PC-3 (cell line): ENCODE results near the gene E2F8. TPM values are rescaled to one million over a fixed set of nuclear protein-coding genes. Genes with fewer than 3 reads are reported as not detected.

ENCODE experiments used
- ATAC-seq: fragments of 200-7000 bp; cut with Tn5 transposase; 2 replicates; pipeline ENCODE4 v1.9.1; 2020; ENCODE audit warnings: mild to moderate bottlenecking, moderate library complexity
- BruUV-seq: library from RNA; stranded (reverse); fragments of 400-500 nt; replicated peaks from 2 replicates; lab custom pipeline; 2021; lab: Mats Ljungman, UMichigan
- CTCF ChIA-PET: fragments of 300-600 bp; sonication (Branson Sonifier 250); formaldehyde crosslinking; loops from one replicate; lab custom pipeline; 2022; ENCODE audit warnings: antibody characterized with exemption; lab: Charles Lee
- POLR2A ChIA-PET: fragments of 300-600 bp; sonication (Branson Sonifier 250); formaldehyde crosslinking; loops from one replicate; lab custom pipeline; 2022; ENCODE audit warnings: antibody characterized with exemption; ENCODE audit not compliant: unreplicated experiment; lab: Charles Lee
- DNase-seq: peaks from one replicate; pipeline ENCODE4 v3.0.0-alpha.2; 2015
- H2AFZ ChIP-seq: fragments of 300-600 bp; sonication (generic); 2 replicates; pipeline ENCODE4 v1.6.0; 2016; ENCODE audit warnings: antibody characterized with exemption, low read length
- H3F3A ChIP-seq: fragments of 300-600 bp; sonication (generic); one replicate; pipeline ENCODE4 v1.6.0; 2017; ENCODE audit warnings: antibody characterized with exemption, low read length, control low read depth, mild to moderate bottlenecking; ENCODE audit not compliant: unreplicated experiment
- H3K27ac ChIP-seq: fragments of 300-600 bp; sonication (generic); 2 replicates; pipeline ENCODE4 v1.5.1; 2016; ENCODE audit warnings: mild to moderate bottlenecking, low read length
- H3K27me3 ChIP-seq: fragments of 300-600 bp; sonication (generic); 2 replicates; pipeline ENCODE4 v1.6.1; 2016; ENCODE audit warnings: low read length, mixed read lengths
- H3K36me3 ChIP-seq: fragments of 300-600 bp; sonication (generic); 2 replicates; pipeline ENCODE4 v1.6.1; 2016; ENCODE audit warnings: low read depth, mixed run types, low read length, mixed read lengths
- H3K4me1 ChIP-seq: fragments of 300-600 bp; sonication (generic); 2 replicates; pipeline ENCODE4 v1.5.1; 2016; ENCODE audit warnings: low read length; ENCODE audit not compliant: insufficient read depth
- H3K4me2 ChIP-seq: fragments of 300-600 bp; sonication (generic); 2 replicates; pipeline ENCODE4 v1.6.0; 2016; ENCODE audit warnings: low read length
- H3K4me3 ChIP-seq: fragments of 300-600 bp; sonication (generic); 2 replicates; pipeline ENCODE4 v1.5.1; 2016; ENCODE audit warnings: mild to moderate bottlenecking, low read length, mixed read lengths
- H3K79me2 ChIP-seq: fragments of 300-600 bp; sonication (generic); 2 replicates; pipeline ENCODE4 v1.6.1; 2017; ENCODE audit warnings: low read length, mixed read lengths
- H3K9ac ChIP-seq: fragments of 300-600 bp; sonication (generic); 2 replicates; pipeline ENCODE4 v1.6.0; 2016; ENCODE audit warnings: mild to moderate bottlenecking, low read length
- H3K9me2 ChIP-seq: fragments of 300-600 bp; sonication (generic); replicated peaks from 2 replicates; pipeline ENCODE4 v1.6.1; 2016; ENCODE audit warnings: mixed run types, low read length, mixed read lengths
- H3K9me3 ChIP-seq: fragments of 300-600 bp; sonication (generic); 2 replicates; pipeline ENCODE4 v1.6.1; 2016; ENCODE audit warnings: low read length, mixed read lengths
- H4K20me1 ChIP-seq: fragments of 300-600 bp; sonication (generic); 2 replicates; pipeline ENCODE4 v1.6.1; 2016; ENCODE audit warnings: low read length, mixed read lengths
- EZH2 ChIP-seq: fragments of 300-600 bp; sonication (generic); IDR thresholded peaks from one replicate; pipeline ENCODE4 v1.6.1; 2017; ENCODE audit warnings: antibody characterized with exemption, mild to moderate bottlenecking, low read length; ENCODE audit not compliant: unreplicated experiment
- EZH2phosphoT487 ChIP-seq: fragments of 300-600 bp; sonication (generic); IDR thresholded peaks from 2 replicates; pipeline ENCODE4 v1.6.1; 2018; ENCODE audit warnings: mild to moderate bottlenecking, antibody characterized with exemption, low read length, borderline replicate concordance
- intact Hi-C: fragments of 100-400 bp; cut with micrococcal nuclease; formaldehyde crosslinking; loops from 2 replicates; pipeline ENCODE4 v1.9.0; 2023
- total RNA-seq: library from RNA; depleted of rRNA; stranded (reverse); fragments of >200 nt; gene quantifications from 2 replicates; pipeline ENCODE4 v1.2.3, GENCODE V29; 2014
- TF ChIP-seq, protein P1 (sequence below): fragments of 300-600 bp; sonication (generic); conservative IDR thresholded peaks from 2 replicates; pipeline ENCODE4 v1.5.1; 2017; ENCODE audit warnings: antibody characterized with exemption, low read depth, mild to moderate bottlenecking, low read length

The E2F8 gene
- total RNA-seq, 1 experiment from 2014 or later, result 11.9 TPM

DNA sequence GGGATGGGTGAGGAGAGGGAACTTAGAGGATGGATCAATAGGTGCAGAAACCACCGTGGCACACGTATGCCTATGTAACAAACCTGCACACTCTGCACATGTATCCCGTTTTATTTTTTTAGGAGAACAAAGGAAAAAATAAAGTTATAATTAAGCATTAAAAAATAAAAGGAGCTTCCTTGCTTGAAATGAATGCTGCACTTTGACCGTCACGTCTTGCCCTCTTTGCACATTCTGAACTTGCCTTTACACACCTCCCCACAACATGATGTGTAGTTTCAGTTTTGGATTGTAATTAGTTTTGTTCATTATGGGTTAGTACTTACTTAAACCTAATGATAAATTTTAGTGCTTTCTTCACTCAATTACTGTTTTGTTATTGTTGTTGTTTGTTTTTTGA, 35.9 kb downstream of the E2F8 start:
- POLR2A ChIA-PET, result no interaction called here
- H3K4me3 ChIP-seq, result no peak overlapping the region
- TF ChIP-seq EZH2phosphoT487 (no peak), EZH2 (no peak)
- TF ChIP-seq, protein P1, sequence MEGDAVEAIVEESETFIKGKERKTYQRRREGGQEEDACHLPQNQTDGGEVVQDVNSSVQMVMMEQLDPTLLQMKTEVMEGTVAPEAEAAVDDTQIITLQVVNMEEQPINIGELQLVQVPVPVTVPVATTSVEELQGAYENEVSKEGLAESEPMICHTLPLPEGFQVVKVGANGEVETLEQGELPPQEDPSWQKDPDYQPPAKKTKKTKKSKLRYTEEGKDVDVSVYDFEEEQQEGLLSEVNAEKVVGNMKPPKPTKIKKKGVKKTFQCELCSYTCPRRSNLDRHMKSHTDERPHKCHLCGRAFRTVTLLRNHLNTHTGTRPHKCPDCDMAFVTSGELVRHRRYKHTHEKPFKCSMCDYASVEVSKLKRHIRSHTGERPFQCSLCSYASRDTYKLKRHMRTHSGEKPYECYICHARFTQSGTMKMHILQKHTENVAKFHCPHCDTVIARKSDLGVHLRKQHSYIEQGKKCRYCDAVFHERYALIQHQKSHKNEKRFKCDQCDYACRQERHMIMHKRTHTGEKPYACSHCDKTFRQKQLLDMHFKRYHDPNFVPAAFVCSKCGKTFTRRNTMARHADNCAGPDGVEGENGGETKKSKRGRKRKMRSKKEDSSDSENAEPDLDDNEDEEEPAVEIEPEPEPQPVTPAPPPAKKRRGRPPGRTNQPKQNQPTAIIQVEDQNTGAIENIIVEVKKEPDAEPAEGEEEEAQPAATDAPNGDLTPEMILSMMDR, result no peak

DNA sequence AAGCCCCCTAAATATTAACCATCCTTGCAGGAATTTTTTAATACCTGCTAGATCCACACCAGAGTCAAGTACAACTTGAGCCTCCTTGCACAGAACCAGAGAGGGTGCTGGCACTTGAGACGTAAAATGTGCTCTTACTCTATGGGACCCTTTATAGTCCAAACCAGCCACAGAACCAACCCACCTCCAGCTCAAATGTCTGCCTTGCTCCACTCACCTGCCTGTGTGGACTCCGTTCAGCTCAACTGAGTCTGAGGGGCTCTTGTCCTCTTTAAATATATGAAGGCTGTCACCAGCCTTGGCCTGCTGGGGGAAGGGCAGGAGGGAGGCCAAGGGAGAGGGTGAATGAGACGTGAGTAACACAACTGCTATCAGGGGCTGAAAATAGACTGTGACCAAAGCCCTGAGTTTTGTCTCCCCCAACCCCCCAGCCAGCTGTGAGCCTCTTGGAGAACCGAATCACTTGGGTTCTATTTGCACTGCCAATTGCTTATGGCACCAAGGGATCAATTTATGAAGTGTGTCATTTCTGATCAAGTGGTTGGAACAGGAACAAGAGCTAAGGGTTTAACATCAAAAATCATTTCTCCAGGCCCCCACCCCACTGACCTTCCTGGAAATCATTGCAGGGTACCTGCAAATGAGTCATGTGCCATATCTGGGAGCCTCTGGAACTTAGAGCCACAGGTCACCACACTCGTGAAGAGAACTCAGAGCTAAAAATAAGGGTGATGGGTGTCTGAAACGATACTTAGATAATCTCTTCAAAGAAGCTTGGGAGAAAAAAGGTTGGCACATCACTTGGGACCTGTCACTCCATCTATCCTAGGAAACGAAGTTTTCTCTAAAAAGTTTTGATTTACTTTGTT, 38.8 kb downstream of the E2F8 start, which contains the start of gene CSRP3:
CSRP3 (minus strand) TSS at position 247 of the 869 bp plus-strand sequence. CDS start 9,535 bp downstream, outside the sequence.
- H3K4me2 ChIP-seq, result peak within 1 kb of the TSS; percentile 62
- no peaks in the 10 kb centered on the region for H3K9me3 ChIP-seq
- H2AFZ ChIP-seq, result no peak within 1 kb of the TSS
- peak within 1 kb of the TSS; percentile 49 for H3K27ac ChIP-seq
- H3K27me3 ChIP-seq, result peaks cover 3% of the 10 kb centered on the region
- H3K36me3 ChIP-seq, result no peaks in the 10 kb centered on the region
- peaks cover 28% of the 10 kb centered on the region for H3K4me1 ChIP-seq
- ChIA-PET POLR2A (no interaction called here), CTCF (no interaction called here)
- H3F3A ChIP-seq, result no peaks in the 10 kb centered on the region
- no peaks in the 10 kb centered on the region for H3K9me2 ChIP-seq
- no peak within 1 kb of the TSS for H3K9ac ChIP-seq
- H3K79me2 ChIP-seq, result no peaks in the 10 kb centered on the region
- no peak within 1 kb of the TSS for H3K4me3 ChIP-seq
- no peaks in the 10 kb centered on the region for H4K20me1 ChIP-seq
- BruUV-seq, result no TSS peak
- TF ChIP-seq, protein P1, result no peak
- TF ChIP-seq EZH2phosphoT487, result no peak
- no peak for TF ChIP-seq EZH2
- intact Hi-C loops, result no loop called here
- ATAC-seq (no peak), DNase-seq (no peak)

More for the DNA sequence above, 35.9 kb downstream of the E2F8 start:
- Histone ChIP-seq H3F3A (no peaks in the 10 kb centered on the region), H3K4me1 (peaks cover 24% of the 10 kb centered on the region), H3K27me3 (peaks cover 10% of the 10 kb centered on the region), H3K9ac (no peak overlapping the region), H3K36me3 (no peaks in the 10 kb centered on the region), H3K79me2 (no peaks in the 10 kb centered on the region), H3K9me3 (no peaks in the 10 kb centered on the region), H3K27ac (no peak overlapping the region), H3K9me2 (no peaks in the 10 kb centered on the region), H2AFZ (no peak overlapping the region), H4K20me1 (no peaks in the 10 kb centered on the region), H3K4me2 (no peak overlapping the region)
- no peak for ATAC-seq
- CTCF ChIA-PET, result no interaction called here
- DNase-seq, result no peak
- intact Hi-C loops, result no loop called here
- no TSS peak for BruUV-seq
